Fibroblast of peridontal ligament (primary cell): ENCODE data around the gene CPTP.

ENCODE experiments used
- DNase-seq: peaks from one replicate; pipeline ENCODE4 v3.0.0-alpha.2; 2010; ENCODE audit errors: extremely low read depth

The CPTP gene

DNA sequence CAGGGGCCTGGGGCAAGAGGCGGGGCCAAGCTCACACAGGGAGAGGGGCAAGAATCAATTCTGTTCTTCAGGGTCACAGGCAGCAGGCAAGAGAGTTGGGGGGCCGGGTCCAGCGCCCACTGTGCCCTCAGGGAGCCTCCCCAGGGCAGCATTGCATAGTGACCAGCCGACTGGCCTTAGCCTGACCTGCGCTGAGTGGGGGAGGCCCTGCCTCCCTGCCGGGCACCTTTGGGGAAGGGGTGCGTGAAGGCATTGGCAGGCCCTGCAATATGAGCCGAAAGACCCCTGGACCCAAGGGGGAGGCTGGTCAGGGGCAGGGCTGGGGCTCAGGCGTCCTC lies 32.2 kb upstream of the CPTP start:
- DNase-seq: no peak

DNA sequence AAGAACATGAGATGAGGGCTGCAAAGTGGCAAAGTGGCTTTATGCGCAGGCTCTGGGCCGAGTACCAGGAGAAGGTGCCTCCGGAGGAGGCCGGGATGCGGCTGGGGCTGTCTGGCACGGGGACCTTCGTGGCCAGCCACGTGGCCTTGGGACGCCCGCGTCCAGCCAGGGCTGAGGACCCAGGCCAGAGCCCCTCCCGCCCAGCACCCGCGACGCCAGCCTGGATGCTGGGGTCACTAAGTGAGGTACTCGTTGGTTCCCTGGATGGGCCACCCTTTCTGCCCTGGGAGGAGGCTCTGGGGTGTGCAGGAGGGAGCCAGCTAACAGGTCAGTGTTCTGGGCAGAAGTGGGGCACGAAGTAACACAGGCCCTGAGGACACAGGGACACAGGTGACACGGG lies 31.8 kb upstream of the CPTP start:
- DNase-seq: no peak

DNA sequence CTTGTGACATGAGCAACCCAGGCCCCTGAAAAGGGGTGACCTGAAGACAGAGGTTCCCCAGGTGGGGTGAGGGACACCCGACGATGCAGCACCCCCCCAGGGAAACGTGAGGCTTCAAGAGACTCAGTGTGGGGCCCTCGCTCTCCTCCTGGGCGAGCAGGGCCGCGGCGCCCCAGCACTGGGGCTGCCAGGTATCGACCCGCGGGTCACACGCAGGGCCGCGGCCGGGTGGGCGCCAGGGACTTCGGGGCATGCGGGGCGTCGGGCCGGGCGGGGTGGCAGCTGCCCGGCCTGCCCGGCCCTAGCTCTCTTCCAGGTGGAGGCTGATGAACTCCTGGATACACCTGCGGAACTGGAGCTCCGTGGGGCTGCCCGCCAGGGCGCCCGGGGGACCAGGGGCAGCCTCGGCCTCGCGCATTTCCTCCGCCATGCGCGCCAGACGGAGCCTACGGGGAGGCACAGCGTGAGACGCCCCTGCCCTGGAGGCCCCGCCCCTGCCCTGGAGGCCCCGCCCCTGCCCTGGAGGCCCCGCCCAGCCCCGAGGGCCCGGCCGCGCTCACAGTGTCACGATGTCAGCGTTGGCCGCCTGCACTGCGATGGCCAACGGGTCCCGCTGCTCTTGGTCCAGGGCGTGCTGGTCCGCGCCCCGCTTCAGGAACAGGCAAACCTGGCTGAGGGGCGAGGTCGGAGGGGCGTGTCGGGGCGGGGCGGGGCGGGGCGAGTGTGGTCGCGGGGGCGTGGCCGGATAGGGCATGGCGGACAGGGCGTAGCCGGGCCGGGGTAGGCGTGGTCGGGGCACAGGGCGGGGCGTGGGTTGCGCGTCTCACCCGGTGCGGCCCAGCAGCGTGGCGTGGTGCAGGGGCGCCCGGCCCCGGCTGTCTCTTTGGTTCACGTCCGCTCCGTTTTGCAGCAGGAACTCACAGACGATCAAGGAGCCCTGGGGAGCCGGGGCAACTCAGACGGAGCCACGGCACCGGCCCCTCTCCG lies 31.0 kb upstream of the CPTP start:
- no peak for DNase-seq

DNA sequence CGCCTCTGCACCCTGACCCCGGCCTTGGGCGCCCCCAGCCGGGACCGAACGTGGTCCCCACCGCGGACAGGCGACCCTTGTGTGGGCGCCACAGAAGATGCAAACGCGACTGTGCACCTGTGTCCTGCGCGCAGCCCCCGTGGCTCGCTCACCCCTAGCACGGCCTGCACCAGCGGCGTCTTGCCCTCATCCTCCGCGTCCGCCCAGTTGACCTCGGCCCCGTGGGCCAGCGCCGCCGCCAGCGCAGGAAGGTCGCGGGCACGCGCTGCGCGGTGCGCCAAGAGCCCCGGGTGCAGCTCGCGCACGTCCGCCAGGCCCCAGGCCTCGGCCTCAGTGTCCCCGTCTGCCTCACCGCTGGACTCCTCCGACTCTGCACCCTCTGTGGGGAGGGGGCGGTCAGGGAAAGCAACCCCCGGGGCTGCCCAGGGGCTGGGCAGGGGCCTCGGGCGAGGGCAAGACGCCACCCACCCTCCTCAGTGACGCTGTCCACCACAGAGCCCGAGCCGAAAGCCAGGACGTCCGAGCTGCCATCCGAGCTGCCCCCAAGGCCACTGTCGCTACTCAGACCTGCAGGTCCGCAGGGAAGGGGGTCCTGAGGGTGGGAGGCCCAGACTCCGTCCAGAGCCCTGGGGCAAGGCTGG lies 30.2 kb upstream of the CPTP start:
- DNase-seq: no peak

DNA sequence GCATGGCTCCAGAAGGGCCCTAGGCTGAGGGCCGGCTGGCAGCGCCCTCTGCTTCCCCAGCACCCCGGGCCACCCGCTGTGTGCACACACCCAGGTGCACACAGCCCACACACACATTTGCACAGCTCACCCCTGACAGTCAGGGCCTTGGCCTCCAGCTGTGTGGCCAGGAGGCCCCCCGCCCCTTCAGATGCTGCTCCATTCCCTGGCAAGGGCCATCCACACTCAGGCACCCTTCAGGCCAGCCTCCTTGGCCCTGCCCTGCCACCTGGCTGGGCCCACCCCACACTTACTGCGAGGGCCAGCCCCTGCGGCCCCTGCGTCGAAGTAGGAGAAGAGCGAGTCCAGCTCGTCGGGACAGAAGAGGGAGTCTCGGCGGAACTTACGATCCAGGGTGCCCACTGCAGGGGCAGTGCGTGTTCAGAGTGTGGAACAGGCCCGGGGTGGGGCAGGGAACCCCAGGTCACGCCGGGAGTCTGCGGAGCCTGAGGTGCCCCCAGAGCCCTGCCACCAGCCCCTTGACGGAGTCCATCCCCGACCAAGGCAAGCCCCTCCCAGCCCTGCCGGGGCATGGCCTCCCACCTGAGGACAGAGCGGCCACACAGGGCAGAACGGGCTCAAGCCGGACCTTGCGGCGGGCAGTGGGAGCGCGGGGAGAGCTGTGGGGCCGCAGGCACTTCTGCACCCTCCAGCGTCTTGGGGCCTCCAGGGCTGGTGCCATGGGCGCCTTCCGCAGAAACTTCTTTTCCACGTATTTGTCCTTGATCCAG lies 29.3 kb upstream of the CPTP start:
- DNase-seq: no peak

DNA sequence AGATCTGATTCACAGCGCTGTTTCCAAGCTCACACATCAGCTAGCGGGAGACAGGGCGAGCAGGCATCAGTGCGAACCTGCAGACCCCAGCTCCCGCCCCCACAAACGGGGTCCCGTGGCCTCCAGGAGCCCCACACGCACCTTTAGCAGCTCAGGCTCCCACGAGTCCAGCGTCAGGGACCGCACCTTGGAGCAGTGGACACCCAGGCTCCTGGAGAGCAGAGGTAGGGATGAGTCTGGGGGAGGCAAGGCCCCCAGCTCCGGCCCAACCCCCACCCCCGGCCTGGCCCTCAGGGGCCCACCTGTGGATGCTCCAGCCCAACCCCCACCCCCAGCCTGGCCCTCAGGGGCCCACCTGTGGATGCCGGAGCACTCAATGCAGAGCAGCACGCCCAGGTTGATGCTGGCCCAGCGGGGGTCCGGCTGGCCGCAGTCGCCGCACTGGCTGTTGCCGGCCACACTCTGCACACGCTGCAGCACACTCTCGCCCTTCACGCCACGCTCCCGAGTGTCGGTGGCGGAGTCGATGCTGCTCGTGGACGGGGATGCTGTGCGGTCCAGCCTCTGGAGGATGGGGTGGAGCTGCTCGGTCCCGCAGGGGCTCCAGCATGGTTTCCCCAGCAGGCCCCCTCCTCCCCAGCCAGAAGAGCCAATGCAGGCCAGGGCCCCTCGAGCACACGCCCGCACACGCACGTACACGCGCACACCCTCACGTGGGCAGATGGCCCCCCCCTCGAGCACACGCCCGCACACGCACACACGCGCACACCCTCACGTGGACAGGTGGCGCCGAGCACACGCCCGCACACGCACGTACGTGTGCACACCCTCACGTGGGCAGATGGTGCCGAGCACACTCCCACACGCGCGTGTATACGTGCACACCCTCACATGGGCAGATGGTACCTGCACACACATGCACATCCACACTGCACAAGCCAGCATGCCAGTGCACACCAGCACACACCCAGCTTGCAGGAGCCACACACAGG lies 28.2 kb upstream of the CPTP start:
- no peak for DNase-seq

DNA sequence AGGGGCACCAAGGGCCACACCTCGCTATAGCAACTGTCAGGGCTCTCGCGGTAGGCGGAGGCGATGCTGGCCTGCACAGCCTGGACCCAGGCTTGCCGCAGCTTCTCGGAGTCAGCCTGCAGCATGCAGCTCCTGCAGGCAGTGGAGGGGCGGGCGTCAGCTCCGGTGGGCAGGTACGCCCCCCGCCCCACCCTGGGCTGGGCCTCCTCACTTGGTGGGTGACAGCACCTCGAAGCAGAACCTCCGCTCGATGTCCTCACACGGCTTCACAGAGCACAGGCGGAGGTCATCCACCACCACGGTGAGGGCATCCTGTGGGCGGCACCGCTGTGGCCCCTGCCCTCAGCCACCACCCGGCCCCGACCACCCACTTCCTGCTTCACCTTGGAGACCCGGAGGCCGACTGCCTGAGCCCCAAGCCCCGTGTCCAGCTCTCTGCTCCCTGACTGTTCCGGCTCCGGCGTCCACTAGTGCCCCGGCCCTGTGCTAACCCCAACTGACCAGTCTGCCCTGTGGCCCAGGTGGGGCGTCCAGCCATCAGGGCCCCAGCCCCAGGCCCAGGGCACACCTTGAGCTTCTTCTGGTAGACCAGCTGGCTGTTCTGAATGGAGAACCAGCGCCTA lies 26.7 kb upstream of the CPTP start:
- no peak for DNase-seq

GRCh38 chr1:1298861-1299685 lies 25.5 kb upstream of the CPTP start:
- DNase-seq: no peak

- DNase-seq: no peak
These were observed 24.8 kb upstream of the CPTP start for GRCh38 chr1:1299686-1300351.

GRCh38 chr1:1300352-1300739 lies 24.3 kb upstream of the CPTP start:
- no peak for DNase-seq

GRCh38 chr1:1302006-1302430 lies 22.6 kb upstream of the CPTP start:
- DNase-seq: no peak

DNA sequence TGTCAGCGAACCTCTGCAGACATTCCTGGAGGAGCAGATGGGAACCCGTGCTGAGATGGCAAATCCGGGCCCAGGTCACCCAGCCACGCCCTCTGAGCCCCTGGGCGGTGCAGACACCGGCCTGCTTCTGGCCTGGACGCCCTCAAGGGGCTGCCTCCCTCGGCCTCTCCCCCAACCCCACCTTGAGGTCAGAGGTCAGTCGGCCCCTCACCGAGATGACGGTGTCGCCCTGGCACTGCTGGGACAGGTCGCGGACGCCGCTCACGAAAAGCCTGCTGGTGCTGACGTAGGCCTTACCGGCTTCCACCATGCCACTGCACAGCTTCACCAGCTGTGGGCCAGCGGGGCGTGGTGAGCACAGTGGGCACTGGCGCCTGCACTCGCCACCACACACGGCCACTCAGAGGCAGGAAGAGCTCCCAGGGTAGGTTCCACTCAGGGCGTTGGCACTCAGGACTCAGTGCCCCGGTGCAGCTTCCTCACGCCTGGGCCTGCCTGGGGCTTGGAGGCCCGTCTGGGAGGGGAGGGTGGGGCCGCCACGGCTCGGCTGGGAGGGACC lies 21.6 kb upstream of the CPTP start:
- DNase-seq: no peak

DNA sequence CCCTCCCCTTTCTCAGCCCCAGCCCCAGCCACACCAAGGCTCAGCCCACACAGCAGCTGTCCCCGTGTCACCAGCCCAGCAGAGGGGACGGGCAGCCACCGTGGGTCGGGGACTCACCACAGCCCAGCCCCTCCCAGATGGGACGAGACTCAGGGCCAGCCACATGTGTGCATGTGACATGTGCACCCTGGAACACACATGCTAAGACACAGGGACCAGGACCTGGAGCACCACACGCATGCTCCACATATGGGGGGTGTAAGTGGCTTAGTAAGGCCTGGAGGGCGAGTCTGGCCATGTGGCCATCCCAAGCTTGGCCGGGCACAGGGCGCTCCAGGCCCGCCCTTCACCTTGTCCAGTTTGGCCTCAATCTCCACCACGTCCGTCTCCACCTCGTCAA lies 20.9 kb upstream of the CPTP start:
- no peak for DNase-seq

- DNase-seq: peak; percentile 67
These were observed 20.0 kb upstream of the CPTP start for GRCh38 chr1:1304331-1305299.

DNA sequence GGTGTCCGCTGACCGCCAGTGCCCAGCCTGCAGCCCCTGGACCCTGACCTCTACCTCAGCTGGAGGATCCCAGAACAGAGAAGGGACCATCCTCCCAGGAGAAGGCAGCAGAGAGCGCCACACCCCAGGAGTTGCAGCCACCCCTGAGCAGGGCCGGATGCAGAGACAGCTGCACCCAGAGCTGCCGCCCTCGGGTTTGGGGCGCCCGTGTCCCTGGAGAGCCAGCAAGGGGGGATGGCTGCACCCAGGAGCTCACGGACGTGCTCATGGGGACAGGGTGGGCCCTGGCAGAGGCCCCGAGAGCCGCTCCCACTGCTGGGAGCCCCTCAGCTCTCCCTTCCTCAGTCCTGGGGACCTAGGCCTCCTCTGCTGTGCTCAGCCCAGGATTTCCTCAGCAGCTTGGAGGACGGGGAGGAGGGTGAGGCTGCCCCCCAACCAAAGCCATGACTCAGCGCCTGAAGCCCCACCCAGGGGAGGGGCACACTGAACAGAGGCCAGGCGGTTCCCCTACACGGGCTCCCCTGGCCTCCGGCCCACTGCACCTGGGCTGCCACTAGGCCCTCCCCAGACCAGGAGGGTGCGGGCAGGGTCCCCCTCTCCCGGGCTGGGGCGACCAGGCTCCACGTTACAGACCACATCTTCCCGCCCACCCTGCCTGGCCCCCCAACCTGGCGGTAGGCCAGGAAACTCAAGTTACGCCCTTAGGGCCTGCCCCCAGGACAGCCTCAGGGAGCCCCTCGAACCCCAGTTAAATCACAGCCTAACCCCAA lies 19.1 kb upstream of the CPTP start:
- peak; percentile 68 for DNase-seq

GRCh38 chr1:1306070-1306660 lies 18.4 kb upstream of the CPTP start:
- DNase-seq: no peak
